Activated CD4-positive, alpha-beta T cell treated with anti-CD3 and anti-CD28 coated beads, Interleukin-2, amount 50 U/mL, for 48 hours (primary cell): ENCODE results near the gene TTLL11.
"Not testable (repeated sequence)": the region's sequence is repeated elsewhere in the genome, so short reads cannot be mapped to it uniquely, and the experiment has no call there.

Experiments
- DNase-seq, 2 experiments: peaks; one replicate each; pipeline ENCODE4 v3.0.0-alpha.2; 2020

Gene TTLL11

DNA sequence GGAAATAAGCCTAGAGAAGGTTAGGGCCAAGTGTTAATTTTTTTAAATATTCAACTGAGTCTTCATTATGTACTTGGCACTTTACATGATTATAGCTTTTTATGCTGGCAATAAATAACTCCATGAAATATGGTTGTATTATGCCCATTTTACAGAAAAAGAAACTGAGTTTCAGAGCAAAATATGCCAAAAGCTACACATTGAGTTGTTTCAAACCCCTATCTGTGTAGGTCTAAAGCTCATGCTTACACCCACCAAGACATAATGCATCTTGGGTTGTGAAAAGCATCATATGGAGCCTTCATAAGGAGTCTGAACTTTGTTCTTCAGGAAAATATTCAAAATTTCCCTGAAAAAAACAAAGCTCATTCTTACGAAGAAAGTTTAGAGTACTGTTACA is 14.6 kb downstream of the TTLL11 start:
- DNase-seq, result no peak

DNA sequence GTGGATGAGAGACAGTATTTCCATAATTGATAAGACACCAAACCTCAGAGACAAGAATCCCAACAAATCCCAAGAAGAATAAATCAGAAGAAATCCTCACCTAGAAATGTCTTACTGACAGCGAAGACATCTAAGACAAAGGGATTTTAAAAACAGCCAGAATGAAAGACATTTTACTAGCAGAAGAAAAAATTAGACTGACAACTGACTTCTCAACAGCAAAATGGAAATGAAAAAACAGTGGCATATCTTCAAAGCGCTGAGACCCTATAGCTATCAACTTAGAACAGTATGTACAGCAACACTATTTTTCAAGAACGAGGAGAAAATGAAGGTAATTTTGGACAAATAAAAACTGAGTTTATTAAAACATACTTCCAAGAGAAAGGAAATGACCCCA is 16.3 kb downstream of the TTLL11 start:
- DNase-seq, result no peak

DNA sequence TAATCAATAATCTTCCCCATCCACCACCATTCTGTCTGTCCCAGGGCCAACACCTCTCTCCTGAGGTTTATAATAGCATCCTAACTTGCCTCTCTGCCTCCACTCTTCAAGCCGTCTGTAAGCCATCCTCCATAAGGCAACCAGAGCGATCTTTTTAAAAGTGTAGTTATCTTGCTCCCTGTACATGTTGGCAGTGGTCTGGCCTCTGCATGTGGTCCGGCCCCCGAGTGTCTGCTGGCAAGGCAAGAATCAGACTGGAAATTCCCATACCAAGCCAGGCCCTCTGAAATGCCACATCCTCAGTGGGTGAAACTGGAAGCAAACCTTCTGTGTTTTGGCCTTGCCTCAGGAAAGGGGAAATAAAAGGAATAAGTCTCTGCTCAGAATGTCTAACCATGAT is 17.0 kb downstream of the TTLL11 start:
- no peak for DNase-seq

DNA sequence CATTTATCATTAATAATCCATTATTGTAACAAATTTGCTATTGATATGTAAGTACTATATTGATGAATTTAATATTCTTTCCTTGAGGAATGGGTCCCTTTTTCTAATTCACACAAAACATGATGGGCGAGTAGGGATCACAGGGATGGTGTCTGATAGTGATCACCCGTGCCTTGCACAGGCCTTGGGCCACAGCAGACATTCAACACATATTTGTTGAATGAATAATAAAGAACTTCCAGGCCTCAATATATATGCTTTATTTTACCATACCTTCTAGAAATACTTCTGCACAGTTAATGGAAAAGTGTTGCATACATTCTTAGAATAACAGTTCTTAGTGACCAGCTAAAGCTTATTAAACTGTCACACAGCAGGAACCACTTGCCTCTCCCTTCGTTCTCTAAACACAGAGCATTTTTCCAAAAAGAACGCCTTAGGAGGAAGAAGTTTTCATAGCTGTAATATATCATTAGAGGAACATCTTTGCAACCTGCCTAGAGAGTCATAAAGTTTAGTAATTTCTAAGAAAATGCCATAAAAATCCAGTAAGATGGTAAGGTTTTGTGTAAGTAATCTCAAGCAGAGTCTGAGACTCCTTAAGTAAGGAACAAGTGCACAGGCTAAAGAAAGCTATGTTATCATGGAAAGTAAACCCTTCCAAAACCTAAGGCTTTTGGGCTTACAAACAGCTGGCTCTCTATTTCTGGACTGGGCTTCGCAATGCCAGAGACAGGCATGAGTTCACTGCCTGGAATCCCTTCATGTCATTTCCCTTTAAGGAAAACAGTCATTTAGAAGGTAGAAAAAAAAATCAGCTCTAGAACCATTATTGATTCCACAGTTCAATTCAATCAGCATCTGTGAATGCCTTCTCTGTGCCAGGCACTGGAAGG is 17.7 kb downstream of the TTLL11 start:
- no peak for DNase-seq

DNA sequence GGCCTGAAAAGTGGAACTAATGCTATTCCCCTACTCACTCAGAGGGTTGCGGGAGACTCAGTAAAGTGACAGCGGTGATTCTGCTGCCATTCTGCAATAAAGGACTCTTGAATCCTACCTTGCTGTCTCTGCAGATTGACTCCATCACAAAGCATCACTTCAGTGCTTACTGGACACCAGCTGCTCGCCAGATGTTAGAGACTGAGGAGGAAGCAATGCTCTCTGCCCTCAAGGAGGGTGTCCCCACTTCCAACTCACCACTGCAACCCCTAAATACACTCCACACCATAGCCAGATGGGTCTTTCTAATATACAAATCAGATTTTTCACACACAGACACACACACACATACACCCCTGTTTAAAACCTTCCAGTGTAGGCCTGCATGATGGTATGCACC is 21.4 kb downstream of the TTLL11 start:
- no peak for DNase-seq

DNA sequence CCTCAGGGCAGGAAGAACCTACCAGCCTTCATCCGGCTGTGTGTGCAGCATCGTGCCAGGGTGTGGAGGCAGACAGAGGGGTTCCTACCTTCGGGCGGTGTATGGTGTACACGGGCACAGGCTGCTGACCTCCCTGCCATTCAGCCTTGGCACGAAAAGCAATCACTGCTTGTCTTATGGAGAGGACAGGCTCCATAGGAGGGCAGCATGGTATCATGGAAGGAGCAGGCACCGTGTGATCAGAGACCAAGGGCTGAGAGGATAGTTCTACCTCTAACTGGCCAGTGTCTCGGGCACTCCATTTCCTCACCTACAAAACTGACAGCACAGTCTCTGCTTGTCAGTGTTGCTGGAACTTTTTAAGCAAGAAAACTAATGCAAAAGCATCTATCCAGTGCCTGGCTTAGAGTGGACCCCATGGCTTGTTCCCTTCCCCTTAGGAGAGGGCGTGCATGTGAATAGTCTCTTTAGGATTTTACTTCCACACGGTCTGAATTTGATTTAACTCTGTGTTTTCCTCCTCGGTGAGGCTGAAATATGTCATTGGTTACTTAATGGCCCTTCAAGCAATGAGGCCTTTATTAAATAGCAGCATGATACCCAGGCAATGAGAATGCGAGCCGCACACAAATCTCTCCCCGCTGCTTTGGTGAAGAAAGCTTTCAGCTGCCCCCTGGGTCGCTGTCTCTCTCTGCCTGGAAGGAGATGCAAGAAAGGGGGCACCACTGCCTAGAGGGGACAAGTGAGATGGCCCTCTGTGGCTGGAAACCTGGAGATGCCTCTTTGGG is 22.2 kb downstream of the TTLL11 start:
- no peak for DNase-seq

DNA sequence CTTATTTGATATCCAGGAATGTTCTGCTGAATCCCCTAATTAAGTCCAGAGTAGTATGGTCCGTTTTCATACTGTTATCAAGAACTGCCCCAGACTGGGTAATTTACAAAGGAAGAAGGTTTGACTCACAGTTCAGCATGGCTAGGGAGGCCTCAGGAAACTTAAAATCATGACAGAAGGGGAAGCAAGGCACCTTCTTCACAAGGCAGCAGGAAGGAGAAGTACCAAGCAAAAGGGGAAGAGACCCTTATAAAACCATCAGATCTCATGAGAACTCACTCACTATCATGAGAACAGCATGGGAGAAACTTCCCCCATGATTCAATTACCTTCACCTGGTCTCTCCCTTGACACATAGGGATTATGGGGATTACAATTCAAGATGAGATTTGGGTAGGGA is 26.4 kb downstream of the TTLL11 start:
- DNase-seq, result not testable (repeated sequence)

DNA sequence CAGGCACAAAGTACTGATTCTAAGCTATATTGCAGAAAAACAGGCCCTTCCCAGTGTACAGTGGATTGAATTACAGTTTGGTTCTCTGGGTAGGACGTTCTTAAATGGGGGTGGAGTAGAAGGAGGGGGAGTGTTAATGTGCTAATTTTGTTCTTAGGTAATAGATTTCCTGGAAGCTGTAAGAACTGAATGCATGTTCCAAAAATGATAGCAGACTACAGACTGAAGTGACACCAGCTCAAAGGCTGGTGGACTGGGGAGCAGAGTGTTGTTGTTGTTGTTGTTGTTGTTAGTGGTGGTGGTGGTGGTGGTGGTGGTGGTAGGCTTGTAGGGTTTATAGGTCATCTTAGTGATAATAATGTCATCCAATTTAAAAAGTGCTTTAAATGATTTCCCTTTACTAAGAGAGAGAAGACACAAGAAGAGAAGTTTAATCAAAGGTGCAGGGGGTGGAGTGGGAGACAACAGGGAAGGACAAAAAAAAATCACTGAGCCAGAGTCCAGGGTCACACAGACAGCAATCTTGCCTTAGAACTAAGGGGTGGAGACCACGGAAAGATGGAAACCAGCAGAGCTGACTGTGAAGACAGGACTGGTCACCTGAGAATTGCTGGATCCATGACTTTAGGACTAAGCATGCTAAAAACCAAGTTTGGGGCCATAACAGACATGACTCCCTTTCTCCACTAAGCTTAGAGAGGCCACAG is 27.0 kb downstream of the TTLL11 start:
- no peak for DNase-seq

DNA sequence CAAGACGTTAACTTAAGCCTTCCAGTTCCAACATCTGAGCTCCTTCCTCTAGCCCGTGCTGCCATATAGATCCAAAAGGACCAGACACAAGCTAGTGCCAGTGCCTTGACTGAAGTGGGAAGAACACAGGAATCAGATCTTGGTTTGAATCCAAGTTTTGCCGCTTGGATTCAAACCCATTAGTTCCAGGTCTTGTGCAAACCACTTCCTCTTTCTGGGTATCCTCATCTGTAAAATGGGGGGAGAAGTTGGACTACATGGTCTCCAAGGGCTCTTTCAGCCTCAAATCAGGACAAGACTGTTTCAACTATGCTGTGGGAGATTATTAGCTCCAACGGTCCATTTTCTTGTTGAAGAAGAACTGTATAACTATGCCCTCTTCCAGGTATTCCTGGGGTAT is 32.6 kb downstream of the TTLL11 start:
- DNase-seq, result no peak

DNA sequence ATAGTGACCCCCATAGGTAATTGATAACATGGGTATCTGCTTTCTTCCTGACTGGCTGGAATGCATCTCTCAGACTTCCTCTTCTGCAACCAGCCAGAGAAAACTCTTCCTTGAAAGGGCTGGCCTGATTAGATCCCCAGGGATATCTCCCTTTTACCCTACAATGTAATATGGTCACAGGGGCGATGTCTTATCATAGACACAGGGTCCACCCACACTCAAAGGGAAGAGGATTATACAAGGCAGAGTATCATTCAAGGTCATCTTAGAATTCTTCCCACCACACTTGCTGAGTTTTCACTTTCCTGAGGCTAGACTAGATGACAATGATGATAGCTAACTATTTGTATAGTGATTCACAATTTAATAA is 33.2 kb downstream of the TTLL11 start:
- no peak for DNase-seq

DNA sequence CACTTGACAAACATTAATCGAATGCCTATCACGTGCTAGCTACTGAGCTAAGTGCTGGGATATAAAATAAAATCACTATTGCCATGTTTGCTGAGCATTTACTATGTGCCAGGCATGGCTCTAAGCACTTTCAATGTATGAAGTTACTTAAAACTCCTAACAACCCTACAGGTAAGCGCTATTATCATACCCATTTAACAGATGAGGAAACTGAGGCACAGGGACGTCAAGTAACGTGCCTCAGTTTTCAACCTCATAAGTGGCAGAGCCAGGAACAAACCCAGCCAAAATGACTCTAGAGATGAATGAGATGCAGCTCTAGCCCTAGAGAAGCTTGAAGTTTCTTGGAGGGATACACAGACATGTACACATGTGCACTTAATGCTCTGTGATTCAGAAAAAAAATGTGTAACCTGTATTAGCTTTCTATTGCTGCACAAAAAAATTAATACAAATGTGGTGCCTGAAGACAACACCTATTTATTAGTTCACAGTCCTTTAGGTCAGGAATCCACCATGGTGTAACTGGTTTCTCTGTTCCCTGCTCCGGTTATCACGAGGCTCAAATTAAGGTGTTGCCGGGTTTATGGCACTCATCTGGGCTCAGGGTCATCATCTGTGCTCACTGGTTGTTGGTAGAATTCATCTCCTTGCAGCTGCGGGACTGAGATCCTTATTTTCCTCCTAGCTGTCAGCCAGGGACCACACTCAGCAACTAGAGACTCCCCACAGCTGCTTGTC is 33.7 kb downstream of the TTLL11 start:
- DNase-seq, result no peak

DNA sequence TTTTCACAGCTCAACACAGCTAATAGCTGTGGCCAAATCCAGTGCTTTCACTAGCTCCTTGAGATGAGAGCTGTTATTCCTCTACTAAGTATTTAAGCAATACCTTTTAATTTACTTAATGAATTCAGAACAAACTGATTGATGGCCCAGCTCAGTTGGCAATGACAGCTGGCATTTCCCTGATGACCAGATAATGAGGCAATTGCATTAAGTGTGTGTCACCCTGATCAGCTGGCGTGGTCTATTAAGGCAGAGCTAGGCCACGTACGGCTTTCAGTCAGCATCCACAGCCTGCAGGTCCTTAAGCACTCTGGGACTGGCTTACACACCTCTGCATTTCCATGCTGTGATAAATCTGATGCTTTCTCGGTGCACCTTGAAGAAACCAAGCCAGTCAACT is 34.4 kb downstream of the TTLL11 start:
- DNase-seq, result no peak

DNA sequence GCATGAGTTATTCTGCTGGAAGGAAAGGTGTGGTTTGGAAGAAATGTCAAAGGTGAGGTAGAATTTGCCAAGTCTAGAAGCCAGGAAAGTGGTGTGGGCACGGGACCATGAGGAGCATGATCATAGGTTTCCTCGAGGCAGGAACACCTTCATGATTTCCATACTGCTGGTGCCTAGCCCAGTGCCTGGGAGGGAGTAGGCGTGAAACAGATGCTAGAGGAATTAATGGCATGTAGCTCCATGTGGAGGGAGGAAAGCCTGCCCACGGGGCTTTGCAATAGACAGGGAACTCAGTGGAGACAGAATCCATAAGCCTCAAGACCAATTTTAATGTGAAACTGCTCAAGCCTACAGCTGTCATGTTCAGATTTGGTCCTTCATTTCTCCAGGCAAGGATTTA is 35.1 kb downstream of the TTLL11 start:
- no peak for DNase-seq

DNA sequence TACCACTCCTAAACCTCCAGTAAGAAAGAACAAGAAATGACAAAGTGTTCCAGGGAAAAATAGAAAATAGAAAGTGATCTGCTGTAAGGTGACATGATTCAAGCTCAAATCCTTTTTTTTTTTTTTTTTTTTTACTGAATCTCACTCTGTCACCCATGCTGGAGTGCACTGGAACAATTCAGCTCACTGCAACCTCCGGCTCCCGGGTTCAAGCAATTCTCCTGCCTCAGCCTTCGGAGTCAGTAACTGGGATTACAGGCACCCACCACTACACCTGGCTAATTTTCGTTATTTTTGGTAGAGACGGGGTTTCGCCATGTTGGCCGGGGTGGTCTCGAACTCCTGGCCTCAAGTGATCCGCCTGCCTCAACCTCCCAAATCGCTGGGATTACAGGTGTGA is 35.9 kb downstream of the TTLL11 start:
- no peak for DNase-seq

DNA sequence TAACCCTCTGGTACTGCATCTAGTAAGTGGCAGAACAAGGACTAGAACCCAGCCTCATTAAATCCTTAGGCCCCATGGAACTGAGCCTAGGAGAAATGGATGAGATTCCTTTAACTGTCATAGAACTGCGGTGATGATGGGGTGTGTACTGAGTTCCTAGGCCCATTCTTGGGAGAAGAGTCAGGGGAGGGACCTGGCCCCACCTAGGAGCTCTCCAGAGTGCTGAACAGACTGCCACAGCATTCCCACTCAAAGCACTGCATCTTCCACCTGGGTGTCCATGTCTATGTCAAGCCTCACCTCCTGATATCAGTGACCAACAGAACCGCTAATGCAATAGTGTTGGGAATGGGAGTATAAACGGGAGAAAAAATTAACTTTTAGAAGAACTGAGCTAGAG is 36.6 kb downstream of the TTLL11 start:
- no peak for DNase-seq

DNA sequence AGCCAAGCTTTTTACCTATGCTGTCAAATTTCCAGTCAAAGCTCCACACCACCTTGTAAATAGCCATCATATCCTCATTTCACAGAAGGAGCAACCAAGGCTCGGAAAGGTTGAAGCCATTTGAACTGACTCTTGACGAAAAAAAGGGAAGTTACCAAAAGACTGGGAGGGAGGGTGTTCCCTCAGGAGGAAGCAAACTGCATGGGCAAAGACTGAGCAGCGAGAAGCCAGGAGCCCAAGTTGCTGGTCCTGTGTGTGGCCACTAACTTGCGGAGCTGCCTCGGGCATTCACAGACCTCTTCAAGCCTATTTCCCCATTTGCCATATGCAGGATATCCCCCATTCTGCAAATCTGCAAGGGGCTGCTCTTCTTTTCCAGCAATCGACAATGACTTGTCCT is 37.4 kb downstream of the TTLL11 start:
- DNase-seq, result no peak

DNA sequence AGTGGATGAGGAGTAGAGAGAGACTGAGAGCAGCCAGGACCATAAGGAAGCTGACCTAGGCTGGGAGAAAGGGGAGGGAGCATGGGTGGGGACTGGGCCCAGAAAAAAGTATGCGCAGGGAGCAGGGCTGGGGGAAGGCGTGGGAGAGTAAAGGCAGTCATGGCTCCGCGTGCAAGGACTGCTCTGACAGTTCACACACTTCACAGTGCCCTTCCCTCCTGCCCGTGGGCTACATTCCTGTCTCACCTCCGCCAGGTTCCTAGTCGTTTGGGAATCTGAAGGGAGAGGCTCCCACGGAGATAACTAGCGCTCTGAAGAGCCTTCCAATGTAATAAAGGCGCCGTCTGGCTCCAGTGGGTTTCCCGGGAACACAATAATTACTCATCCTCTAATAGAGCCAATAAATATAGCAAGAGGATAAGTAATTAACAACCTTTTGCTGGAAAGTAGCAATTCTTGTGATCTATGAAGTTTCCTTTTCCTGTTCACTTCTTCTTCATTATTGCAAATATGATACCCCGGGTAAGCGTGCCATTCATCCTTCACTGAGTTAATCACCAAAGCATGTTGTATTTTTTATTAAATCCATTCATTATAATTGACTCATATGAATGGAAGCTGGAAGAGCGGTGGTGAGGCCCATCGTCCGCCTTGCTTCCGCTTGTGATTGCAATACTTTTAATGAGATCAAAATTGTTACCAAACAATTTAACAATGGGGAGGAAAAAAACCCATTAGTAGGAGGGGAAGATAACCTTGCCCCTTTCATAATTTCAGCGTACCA is 39.3 kb downstream of the TTLL11 start:
- no peak for DNase-seq

DNA sequence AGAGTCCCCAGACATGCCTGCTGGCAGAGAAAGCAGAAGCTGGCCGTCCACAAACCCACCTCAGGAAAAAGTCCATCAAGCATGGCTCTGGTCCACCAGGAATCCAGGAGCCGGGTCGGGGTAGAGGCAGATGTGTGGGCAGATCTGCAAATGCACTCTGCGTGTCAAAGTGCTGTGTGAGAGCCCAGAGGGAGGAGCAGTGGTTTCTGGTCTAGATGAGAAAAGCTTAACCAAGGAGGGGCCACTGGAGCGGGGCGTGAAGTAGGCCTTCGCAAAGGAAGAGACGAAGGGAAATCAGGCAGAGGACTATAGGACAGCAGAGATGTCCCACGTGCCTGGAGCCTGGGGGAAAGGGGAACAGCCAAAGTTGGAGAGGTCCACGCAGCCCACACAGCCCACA is 40.0 kb downstream of the TTLL11 start:
- no peak for DNase-seq

DNA sequence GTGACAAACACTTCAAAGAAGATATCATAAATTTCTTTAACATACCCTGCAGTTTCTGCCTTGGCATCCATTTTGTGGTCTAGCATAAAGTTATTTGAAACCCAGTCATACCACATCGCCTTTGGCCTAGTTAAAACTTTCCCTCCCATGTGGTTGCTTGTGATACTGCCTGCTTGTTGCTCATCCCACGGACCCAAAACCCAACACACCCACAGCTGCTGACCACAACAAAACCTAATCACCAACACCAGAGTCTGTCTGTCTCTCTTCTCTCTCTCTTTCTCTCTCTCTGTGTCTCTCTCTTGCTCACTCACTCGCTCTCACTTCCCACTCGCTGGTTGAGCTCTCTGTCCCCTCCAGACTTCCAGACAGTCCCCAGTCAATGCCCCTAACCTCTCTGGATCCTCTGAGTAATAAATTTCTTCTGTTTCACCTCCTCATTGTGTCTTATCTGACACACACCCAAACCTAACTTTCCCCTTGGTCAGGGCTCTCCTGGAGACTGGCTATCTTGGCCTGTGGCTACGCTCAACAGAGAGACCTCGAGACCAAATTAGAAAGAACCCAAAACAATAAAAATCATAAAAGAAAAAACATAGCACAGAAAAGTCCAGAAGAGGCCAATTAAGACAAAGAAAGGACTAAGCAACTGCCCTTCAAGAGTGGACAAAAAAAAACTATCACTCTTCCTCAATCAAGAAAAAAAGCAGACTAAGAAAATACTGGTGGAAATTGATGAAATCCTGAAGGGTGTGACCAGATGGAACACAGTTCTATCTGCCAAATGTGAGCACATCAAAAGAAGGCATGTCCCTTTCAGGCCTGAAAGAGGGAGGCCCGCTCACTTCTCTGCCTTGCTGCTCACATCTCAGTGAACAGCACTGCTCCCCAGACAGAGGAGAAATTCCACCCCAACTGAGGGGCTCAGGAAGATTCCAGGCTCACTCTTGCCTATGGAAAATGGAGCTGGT is 41.5 kb downstream of the TTLL11 start:
- peak; percentile 67 to 78 for DNase-seq

DNA sequence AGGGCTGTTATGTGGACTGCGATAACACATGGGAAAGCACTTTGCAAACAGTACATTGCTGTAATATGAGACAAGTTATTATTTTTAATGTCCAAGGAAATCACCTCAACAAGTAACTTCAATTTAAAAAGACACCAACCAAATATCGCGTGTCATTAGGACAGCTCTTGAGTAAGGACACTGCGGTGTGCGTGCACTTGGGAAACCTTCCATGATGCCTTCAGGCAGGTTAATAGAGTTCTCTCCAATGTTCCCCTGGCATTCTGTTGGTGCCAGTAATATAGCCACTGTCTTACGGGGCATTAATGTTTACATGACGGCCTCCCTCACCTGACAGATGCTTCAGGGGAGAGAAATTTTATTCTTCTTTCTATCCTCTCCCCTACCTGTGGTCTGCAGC is 42.9 kb downstream of the TTLL11 start:
- DNase-seq, result no peak

DNA sequence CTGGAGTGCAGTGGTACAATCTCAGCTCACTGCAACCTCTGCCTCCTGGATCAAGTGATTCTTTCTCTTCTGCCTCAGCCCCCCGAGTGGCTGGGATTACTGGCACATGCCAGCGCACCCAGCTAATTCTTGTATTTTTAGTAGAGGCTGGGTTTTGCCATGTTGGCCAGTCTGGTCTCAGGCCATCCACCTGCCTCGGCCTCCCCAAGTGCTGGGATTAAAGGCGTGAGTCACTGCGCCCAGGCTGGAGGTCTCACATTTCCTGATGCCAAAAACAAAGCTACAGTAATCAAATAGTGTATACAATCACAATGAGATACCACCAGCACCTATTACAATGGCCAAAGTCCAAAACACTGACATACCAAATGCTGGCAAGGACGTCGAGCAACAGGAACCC is 51.1 kb downstream of the TTLL11 start:
- no peak for DNase-seq
